Thoracic aorta (tissue), 2 donors: ENCODE data around the gene LPA. TPM values are rescaled to one million over a fixed set of nuclear protein-coding genes. Genes with fewer than 3 reads are reported as not detected.
"Not testable (repeated sequence)": the region's sequence is repeated elsewhere in the genome, so short reads cannot be mapped to it uniquely, and the experiment has no call there.

Experiments
- ATAC-seq: fragments of 150-250 bp; one replicate; pipeline ENCODE4 v1.8.0; 2017; ENCODE audit warnings: low read depth; ENCODE audit not compliant: insufficient number of reproducible peaks, low FRiP score
- DNase-seq: peaks from one replicate; pipeline ENCODE4 v3.0.0-alpha.2; 2020; ENCODE audit warnings: low spot score
- H3K27ac ChIP-seq, 2 donors: fragments of 200-600 bp; sonication (generic); 1 replicate in 1 of 2; 2 replicates in 1 of 2; pipeline ENCODE4 v1.5.1; 2016; ENCODE audit warnings: mild to moderate bottlenecking in 2 of 2, moderate library complexity in 2 of 2
- H3K27me3 ChIP-seq: fragments of 200-600 bp; sonication (generic); replicated peaks from 2 replicates; pipeline ENCODE4 v1.6.0; 2016; ENCODE audit warnings: mild to moderate bottlenecking; ENCODE audit not compliant: insufficient read depth
- H3K36me3 ChIP-seq: fragments of 200-600 bp; sonication (generic); one replicate; pipeline ENCODE4 v1.5.1; 2016
- H3K4me1 ChIP-seq, 2 donors: fragments of 200-600 bp; sonication (generic); 1 replicate in 1 of 2; 2 replicates in 1 of 2; pipeline versions ENCODE4 v1.5.1 to v1.6.0; 2016; ENCODE audit warnings: low read depth in 2 of 2, mild to moderate bottlenecking in 1 of 2; ENCODE audit not compliant: control insufficient read depth in 1 of 2
- H3K4me3 ChIP-seq: fragments of 200-600 bp; sonication (generic); 2 replicates; pipeline ENCODE4 v1.5.1; 2016; ENCODE audit warnings: mild to moderate bottlenecking
- H3K9me3 ChIP-seq: fragments of 200-600 bp; sonication (generic); 2 replicates; pipeline ENCODE4 v1.5.1; 2016
- CTCF ChIP-seq: fragments of 200-600 bp; sonication (generic); IDR thresholded peaks from one replicate; pipeline ENCODE4 v1.5.1; 2019; ENCODE audit warnings: antibody characterized with exemption
- total RNA-seq, 2 donors: library from RNA; depleted of rRNA; stranded (reverse); fragments of >200 nt; gene quantifications; one replicate each; pipeline versions ENCODE4 v1.1.0 to v1.2.3, GENCODE V29; 2016

The LPA gene
- total RNA-seq, 2 donors from 2014 or later, result not detected

- ATAC-seq (no peak), DNase-seq (no peak)
- Histone ChIP-seq H3K4me1 (no peaks in the 10 kb centered on the region), H3K27me3 (no peaks in the 10 kb centered on the region), H3K36me3 (no peaks in the 10 kb centered on the region), H3K4me3 (no peak overlapping the region), H3K9me3 (no peaks in the 10 kb centered on the region), H3K27ac (no peak overlapping the region)
- TF ChIP-seq CTCF, result no peak
Observed at GRCh38 chr6:160692369-160692959, 28.4 kb upstream of the LPA start.

GRCh38 chr6:160691617-160692016, 27.5 kb upstream of the LPA start:
- no peak overlapping the region for H3K27ac ChIP-seq
- no peak for TF ChIP-seq CTCF
- no peaks in the 10 kb centered on the region for H3K9me3 ChIP-seq
- no peaks in the 10 kb centered on the region for H3K27me3 ChIP-seq
- no peak overlapping the region for H3K4me3 ChIP-seq
- DNase-seq (no peak), ATAC-seq (no peak)
- no peaks in the 10 kb centered on the region for H3K4me1 ChIP-seq
- H3K36me3 ChIP-seq, result no peaks in the 10 kb centered on the region

- ATAC-seq (no peak), DNase-seq (no peak)
- Histone ChIP-seq H3K9me3 (no peaks in the 10 kb centered on the region), H3K27ac (no peak overlapping the region), H3K36me3 (no peaks in the 10 kb centered on the region), H3K27me3 (no peaks in the 10 kb centered on the region), H3K4me3 (no peak overlapping the region), H3K4me1 (no peaks in the 10 kb centered on the region)
- no peak for TF ChIP-seq CTCF
Observed at GRCh38 chr6:160690458-160690857, 26.4 kb upstream of the LPA start.

- no peak for ATAC-seq
- Histone ChIP-seq H3K4me1 (no peaks in the 10 kb centered on the region), H3K4me3 (no peak overlapping the region), H3K36me3 (no peaks in the 10 kb centered on the region), H3K9me3 (no peaks in the 10 kb centered on the region), H3K27me3 (no peaks in the 10 kb centered on the region), H3K27ac (no peak overlapping the region)
- TF ChIP-seq CTCF, result no peak
- no peak for DNase-seq
Observed at GRCh38 chr6:160685762-160686450, 21.8 kb upstream of the LPA start.

GRCh38 chr6:160685101-160685761, 21.2 kb upstream of the LPA start:
- H3K4me1 ChIP-seq, H3K27ac ChIP-seq, ATAC-seq, H3K27me3 ChIP-seq, DNase-seq, H3K9me3 ChIP-seq, H3K36me3 ChIP-seq, H3K4me3 ChIP-seq: not testable (repeated sequence)
